ENCODE data around the gene USP35.
A peak's percentile ranks its signal among the peaks of the same experiment; 100 is the strongest.
"Not testable (repeated sequence)": the region's sequence is repeated elsewhere in the genome, so short reads cannot be mapped to it uniquely, and the experiment has no call there.

The USP35 gene

DNA sequence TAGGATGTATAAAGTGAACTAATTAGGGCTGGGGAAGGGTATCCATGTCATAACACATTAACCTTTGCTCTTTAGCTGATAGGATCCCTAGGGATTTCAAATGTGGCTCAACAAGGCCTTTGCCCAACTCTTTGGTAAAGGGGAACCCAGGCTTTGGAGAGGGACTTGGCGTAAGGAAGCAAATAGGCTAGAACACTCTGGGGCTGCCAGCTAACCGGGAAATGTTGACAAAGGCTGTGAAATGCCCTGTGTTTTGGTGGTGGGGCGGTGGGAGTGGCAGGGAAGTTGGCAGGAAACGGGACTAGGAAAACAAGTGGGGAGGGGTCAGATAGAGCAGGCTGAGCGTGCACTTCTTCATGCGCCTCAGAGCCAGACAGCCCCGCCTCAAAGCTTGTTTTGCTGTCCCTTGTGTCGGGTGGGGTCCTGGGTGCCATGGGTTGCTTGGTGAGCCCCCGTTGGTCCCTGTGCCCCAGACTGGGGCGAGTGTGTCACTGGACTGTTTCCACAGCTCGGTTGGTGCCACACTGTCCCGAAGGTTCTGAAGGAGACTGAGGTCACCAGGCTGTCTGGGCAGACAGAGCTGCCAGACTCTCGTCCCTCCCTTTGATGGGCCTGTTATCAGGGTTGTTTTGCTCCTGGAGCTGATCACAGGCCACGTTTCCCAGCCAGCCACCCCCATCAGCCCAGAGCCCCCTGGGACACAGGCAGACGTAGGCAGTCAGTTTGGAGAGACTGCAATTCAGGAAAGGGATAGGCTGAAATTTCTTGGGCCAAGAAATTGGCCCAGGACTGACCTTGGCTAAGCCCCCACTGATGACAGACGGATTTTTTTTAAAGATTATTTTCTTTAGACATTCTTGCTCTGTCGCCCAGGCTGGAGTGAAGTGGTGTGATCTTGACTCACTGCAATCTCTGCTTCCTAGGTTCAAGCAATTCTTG lies 19.9 kb upstream of the USP35 start:
- no peak for DNase-seq (ENCODE audit: low read depth in 2 of 3, low spot score in 2 of 3)

DNA sequence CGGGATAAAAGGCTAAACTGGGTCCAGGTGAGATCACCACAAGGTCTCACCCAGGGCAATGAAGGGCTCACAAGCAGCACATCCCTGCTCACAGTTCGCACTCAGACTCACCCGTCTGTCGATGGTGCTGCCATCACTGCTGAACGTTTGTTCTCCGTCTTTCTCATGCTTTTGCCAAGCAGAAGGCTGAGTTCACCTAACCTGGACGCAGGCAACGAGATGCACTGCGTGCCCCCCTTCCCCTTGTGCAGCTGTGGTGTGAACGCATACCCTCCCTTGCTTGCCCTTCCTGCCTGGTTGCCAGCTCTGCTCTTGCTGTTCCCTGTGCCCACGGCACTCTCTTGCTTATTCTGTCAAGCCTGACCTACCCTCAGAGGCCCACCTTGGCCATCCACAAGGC lies 18.3 kb upstream of the USP35 start:
- no peak for DNase-seq (ENCODE audit: low read depth in 2 of 3, low spot score in 2 of 3)

DNA sequence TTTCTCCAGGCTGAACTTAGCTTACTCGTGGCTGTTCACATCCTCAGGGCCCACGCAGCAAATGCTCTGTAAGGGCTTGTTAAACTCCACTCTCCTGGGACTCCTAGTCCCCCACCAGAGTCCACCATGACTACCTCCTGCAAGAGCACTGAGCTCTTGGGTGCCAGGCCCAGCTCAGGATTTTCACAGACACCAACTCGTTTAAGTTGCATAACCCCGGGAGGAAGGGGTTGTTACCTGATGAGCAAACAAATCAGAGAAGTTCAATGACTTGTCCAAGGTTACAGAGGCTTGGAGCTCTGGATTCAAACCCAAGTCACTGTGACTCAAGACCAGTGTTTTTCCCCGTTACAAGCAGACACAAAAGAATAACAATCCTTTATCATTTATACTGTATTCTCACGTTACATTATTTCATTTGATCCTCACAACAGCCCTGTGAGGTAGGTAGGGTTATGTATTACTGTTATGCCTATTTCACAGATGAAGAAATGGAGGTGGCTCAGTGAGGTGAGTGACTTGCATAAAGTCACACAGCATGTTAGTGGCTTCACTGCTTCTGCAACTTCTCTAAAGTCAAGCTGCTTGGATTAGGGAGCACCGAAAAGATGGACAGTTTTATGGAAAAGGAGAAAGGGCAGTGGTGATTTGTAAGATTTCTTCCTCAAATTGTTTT lies 17.7 kb upstream of the USP35 start:
- no peak for DNase-seq (ENCODE audit: low read depth in 2 of 3, low spot score in 2 of 3)

DNA sequence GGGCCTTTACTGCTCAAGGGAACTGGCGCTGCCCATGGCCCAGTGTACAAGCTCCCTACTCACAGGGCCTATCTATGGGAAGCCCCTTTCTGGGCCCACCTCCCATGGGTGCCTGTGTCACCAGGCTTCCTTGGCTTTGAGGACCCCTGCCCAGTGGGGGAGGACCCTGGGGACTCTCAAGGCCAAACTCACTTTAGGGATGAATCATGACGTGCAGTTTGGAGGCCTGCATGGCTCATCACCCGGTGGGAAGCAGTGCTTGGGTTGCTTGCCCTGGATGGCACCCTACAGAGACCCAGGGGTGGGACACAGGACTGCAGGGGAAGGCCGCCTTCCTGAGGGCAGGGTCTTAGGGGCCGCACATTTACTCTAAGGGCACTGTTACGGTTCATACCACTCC lies 16.8 kb upstream of the USP35 start:
- no peak for DNase-seq (ENCODE audit: low read depth in 2 of 3, low spot score in 2 of 3)

DNA sequence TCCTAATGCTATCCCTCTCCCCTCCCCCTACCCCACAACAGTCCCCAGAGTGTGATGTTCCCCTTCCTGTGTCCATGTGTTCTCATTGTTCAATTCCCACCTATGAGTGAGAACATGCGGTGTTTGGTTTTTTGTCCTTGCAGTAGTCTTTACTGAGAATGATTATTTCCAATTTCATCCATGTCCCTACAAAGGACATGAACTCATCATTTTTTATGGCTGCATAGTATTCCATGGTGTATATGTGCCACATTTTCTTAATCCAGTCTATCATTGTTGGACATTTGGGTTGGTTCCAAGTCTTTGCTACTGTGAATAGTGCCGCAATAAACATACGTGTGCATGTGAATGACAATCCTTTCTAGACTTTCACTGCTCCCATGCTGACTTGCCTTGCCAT lies 12.9 kb upstream of the USP35 start:
- not testable (repeated sequence) for DNase-seq (ENCODE audit: low read depth in 2 of 3, low spot score in 2 of 3)

DNA sequence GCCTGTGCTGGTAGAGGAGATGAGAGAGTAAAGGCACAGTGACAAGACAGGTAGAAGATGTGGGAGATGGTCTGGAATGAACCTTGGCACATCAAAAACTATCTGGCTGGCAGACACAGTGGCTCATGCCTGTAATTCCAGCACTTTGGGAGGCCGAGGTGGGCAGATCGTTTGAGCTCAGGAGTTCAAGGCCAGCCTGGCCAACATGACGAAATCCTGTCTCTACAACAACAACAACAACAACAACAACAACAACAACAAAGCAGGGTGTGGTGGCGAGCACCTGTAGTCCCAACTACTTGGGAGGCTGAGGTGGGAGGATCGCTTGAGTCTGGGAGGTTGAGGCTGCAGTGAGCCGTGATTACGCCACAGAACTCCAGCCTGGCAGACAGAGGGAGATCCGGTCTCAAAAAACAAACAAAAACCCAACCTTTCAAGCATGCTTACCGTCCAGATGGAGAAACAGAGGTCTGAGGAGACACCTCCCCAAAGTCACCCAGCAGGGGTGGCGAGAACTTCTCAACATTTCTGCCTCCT lies 12.0 kb upstream of the USP35 start:
- DNase-seq (ENCODE audit: low read depth in 2 of 3, low spot score in 2 of 3) = no peak

DNA sequence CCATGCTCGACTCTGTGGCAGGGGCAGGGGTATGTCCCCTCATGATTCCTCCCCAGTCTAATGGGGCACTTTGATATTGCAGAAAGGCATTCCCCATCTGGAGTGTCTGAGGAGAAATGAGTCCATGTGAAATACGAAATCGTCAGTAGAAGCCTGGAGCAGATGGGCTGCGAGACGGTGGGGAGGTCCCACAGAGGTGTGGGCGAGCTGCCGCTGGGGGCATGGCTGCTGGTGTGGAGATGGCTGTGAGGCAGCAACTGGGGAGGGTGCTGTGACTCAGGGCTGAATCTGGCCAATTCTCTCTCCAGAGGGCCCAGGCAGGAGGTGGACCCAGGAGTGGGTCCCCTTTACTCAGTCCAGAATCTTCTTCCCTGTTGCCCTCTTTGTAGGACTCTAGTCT lies 11.5 kb upstream of the USP35 start:
- DNase-seq (ENCODE audit: low read depth in 2 of 3, low spot score in 2 of 3) = no peak

DNA sequence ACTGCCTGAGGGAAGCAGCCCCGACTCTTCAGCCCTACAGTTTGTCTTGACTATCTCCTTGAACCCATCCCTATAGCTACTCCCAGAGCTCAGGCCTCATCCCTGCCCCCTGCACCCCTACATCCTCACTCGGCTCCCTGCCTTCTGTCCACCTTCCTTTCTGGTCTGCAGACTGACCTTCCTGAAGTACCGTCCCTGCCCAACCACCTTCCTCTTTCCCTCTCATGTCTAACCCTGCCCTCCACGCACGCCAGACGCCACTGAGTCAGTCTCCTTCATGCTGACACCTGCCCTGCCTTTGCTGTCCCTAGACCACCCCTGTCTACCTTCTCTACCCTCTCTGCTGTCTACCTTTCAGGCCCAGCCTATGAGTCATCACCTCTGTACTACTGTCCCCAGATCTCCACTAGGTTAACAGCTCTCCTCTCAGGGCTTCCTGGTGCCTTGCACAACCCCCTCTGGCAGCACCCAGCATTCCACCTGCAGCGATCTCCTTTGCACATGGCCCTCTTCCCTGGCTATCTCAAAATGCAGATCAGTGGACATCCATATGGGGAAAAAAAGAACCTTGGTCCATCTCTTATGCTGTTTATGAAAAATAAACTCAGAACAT lies 9.2 kb upstream of the USP35 start:
- DNase-seq (ENCODE audit: low read depth in 2 of 3, low spot score in 2 of 3) = no peak

DNA sequence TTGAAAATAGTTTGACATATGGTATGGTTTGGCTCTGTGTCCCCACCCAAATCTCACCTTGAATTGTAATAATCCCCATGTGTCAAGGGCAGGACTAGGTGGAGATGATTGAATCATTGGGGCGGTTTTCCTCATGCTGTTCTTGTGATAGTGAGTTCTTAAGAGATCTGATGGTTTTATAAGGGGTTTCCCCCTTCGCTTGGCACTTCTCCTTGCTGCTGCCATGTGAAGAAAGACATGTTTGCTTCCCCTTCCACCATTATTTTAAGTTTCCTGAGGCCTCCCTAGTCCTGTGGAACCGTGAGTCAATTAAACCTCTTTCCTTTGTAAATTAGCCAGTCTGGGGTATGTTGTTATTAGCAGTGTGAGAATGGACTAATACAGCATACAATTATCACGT lies 8.0 kb upstream of the USP35 start:
- DNase-seq (ENCODE audit: low read depth in 2 of 3, low spot score in 2 of 3) = no peak

DNA sequence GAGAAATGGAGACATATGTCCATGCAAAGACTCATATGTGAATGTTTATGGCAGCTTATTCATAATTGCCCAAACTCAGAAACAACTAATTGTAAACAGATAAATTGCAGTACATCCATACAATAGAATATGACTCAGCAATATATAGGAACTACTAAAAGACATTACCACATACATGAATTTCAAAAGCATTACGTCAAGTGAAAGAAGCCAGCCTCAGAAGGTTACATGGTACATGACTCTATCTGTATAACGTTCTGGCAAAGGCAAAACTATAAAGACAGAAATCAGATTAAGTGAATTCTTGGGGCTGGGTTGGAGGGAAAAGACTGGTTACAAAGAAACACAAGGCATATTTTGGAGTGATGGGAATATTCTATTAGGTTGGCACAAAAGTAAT lies 7.5 kb upstream of the USP35 start:
- DNase-seq (ENCODE audit: low read depth in 2 of 3, low spot score in 2 of 3) = no peak

DNA sequence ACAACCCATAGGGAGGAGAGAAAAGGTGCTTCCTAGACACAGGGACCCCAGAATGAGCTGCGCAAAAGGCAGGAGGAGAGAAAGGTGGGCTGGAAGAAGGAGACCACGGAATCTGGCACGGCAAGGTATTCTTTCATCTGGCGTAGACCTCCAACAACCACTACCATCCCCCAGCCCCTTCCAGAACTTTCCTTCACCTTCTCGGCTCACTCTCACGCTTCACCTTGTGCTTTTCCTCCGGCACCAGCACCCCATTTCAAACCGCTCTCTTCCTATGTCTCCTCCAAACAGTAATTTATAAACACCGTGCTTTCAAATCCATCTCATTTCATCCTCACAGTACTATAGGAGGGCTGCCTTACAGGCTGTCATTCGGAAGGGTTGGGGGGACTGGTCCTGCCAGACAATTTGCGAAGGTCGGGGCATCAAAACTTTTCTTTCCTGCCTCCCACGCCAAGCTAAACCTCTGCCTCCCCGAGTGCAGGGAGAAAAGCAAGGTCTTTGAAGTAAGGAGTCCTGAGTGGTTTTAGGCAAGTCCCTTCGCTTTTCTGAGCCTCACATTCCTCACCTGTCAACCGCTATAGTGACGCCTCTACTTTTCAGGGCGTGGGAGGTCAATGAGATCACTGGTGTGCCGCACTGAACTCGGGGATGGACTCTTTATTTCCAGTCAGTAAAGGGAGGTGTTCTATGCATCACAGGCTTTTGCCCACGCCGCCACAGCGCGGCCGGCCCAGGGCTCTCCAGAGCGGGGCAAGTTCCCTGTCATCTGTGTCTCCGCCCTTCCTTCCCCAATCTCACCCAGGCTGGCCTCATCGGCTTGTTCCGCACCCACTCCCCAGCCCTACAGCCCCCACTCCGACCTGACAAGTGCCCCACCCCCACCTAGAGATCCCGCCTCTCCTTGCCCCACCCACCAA lies 1.1 kb upstream of the USP35 start:
- DNase-seq (ENCODE audit: low read depth in 2 of 3, low spot score in 2 of 3) = peak; percentile 58 to 65 (median 58)

DNA sequence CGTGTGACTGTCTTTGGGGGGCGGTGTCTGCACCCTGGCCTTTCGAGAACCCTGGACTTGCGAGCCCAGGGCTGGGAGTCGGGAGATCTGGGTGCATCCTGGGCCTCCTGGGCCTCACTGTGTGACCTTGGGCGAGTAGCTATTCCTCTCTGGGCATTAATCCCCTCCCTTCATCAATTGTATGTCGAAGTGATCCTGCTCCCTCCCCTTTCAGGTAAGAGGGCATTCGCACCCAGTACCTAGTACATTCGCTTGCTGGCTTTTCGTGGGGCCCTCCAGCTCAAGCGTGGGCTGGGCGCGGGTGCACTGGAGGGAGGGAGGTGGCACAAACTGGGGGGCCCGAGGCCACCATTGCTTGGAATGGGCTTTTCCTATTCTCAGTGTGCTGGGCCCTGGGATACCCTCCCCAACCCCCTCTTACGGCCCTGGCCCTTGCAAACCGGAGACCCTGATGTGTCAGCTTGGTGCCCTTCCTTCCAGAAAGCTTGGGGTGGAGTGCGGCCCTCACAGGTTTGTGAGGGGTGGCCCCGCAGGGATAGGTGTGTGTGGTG lies 530 bp downstream of the USP35 start:
- DNase-seq (ENCODE audit: low read depth in 2 of 3, low spot score in 2 of 3) = no peak

DNA sequence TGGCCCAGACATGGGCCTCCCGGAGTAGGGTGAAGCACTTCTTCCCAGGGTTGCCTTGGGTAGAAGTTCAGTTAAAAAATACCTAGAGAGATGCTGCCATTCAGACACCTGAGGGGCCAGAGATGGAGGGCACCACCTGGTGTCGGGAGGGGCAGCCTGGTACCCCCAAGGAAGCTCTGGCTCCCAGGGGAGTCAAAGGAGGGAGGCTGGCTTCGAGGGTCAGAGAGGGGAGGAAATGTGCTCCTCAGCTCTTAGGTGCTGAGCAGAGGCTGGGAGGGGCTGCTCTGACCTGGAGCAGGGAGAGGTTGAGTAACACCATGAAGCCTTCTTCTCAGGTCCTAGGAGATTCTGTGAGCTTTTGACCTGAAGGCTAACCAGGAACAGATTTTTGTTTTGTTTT lies 1.1 kb downstream of the USP35 start:
- DNase-seq (ENCODE audit: low read depth in 2 of 3, low spot score in 2 of 3) = no peak

DNA sequence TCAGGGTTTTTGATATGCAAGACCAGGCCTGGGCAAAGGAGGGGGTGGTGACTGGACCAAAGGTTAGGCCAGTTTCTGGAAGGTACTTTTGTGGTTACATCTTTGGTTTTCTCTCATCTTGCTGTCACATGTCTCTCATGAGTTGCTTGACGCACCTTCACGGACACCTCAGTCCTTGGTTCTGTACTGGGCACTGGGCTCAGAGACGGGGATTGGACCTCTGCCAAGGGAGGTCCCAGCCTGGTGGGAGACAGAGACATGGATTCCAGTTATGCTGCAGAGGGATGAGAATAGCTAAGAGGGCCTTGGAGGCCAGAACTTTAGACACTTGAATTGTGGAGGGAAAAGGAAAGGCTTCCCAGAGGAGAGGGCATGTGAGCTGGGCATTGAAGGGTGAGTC lies 1.7 kb downstream of the USP35 start:
- no peak for DNase-seq (ENCODE audit: low read depth in 2 of 3, low spot score in 2 of 3)

DNA sequence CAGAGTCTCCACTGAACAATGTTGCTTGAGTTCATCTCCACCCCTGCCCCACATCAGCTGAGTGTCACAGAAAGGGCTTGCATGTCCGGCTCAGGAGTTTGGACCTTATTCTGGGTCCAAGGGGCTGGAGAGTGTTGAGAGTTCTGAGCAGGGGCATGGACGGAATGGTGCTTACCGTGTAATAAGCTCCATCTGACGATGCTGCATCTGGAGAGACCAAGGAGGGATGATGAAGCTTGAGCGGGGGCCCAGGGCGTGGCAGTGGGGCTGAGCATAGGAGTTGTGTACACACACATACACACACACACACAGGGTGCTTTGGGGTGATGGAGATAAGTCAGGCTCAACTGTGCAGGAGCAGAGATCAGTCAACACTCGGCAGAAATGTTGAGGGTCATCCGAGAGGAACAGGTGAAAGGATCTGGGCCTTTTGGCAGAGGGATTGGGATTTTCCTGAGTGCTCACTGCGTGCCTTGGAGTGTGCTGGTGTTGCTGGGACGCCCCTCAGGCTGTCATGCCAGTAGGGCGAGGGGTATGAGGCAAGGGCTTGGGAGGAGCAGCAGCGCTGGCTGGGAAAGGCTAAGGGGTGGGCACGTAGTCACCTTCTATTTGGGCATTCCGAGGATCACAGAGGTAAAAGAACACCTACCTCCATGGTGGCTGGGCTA lies 2.3 kb downstream of the USP35 start:
- no peak for DNase-seq (ENCODE audit: low read depth in 2 of 3, low spot score in 2 of 3)

DNA sequence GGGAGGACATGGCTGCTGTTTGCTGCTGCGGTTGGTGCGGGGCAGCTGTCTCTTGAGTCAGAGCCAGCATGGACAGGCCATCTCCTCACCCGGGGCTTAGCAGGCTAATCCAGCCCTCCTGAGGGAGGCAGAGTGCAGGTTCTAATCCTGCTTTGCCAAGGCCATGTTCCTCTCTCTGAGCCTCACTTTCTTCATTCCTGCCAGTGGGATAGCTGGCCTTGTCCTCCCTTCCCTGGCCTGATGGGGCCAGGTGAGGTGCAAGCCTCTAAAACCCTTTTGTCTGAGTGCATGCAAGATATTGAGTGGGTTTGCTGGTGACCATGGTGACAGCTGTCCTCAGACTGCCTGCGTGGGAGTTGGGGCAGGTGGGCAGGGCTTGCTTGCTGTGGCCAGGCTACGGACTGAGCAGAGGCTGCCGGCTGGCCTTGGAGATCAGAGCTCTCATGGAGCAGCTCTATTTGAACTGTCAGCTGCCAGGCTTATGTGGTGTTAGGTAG lies 3.6 kb downstream of the USP35 start:
- DNase-seq (ENCODE audit: low read depth in 2 of 3, low spot score in 2 of 3) = no peak

DNA sequence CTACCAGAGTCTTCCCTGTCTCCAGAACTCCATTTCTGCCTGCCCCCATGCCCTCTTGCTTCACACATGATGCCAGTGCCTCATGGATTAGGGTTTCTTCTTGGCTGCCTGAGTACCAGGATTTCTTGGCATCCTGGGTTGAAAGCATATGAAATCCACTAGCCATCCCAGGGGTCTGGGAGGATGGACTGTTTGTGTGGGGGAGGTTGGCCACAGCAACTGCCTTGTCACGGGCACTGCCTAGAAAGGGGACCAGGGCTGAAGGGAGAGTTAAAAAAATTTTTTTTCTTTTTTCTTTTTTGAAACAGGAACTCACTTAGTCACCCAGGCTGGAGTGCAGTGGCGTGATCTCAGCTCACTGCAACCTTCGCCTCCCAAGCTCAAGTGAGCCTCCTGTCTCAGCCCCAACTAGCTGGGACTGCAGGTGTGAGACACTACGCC lies 4.2 kb downstream of the USP35 start:
- DNase-seq (ENCODE audit: low read depth in 2 of 3, low spot score in 2 of 3) = no peak

DNA sequence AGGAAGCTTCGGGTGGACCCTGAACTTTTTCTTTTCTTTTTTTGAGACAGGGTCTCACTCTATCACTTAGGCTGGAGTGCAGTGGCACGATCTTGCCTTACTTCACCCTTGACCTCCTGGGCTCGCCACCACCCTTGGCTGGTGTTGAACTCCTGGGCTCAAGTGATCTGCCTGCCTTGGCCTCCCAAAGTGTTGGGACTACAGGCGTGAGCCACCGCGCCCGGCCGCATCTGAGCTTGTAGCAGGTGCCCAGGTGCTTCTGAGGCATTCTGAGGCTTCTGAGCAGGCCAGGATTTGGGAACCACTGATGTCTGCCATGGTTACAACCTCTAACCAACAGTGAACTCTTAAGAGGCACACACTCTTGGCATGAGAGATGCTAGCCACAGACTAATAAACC lies 5.1 kb downstream of the USP35 start:
- DNase-seq (ENCODE audit: low read depth in 2 of 3, low spot score in 2 of 3) = no peak

DNA sequence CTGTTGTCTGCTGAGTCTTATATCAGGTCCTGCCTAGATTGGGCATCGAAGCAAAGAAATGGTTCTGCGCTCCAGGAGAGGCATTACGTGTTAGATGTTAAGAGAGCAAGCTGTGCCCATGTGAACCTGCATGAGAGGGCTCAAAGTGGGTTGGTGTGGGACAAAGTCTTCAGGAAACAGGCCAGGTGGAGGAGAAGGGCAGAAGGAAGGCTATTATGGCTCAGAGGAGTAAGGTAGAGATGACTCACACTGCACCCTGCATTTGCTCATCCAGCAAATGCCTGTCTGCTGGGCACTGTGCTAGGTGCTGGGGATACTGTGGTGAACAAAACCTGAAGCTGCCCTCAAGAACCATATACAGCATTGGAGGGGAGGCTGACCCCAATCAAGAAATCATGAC lies 5.8 kb downstream of the USP35 start:
- DNase-seq (ENCODE audit: low read depth in 2 of 3, low spot score in 2 of 3) = no peak
